MM.1S (cell line): ENCODE data around the gene TBC1D2.

Experiments used
- DNase-seq: peaks from one replicate; pipeline ENCODE4 v3.0.0-alpha.2; 2015
- H2AFZ ChIP-seq: fragments of 300-600 bp; sonication (generic); 2 replicates; pipeline ENCODE4 v1.6.0; 2016; ENCODE audit warnings: antibody characterized with exemption, low read length
- H3F3A ChIP-seq: fragments of 300-600 bp; sonication (generic); 2 replicates; pipeline ENCODE4 v1.6.1; 2016; ENCODE audit warnings: mild to moderate bottlenecking, antibody characterized with exemption, low read length, moderate library complexity, mixed read lengths; ENCODE audit not compliant: insufficient read depth
- H3K27ac ChIP-seq: fragments of 300-600 bp; sonication (generic); 2 replicates; pipeline ENCODE4 v1.5.1; 2016; ENCODE audit warnings: mild to moderate bottlenecking, low read length
- H3K27me3 ChIP-seq: fragments of 300-600 bp; sonication (generic); replicated peaks from 2 replicates; pipeline ENCODE4 v1.6.0; 2016; ENCODE audit warnings: low read length; ENCODE audit not compliant: insufficient read depth
- H3K36me3 ChIP-seq: fragments of 300-600 bp; sonication (generic); replicated peaks from 2 replicates; pipeline ENCODE4 v1.6.1; 2016; ENCODE audit warnings: mild to moderate bottlenecking, low read length, mixed read lengths; ENCODE audit not compliant: insufficient read depth
- H3K4me1 ChIP-seq: fragments of 300-600 bp; sonication (generic); 2 replicates; pipeline ENCODE4 v1.6.1; 2016; ENCODE audit warnings: low read length, mixed read lengths
- H3K4me2 ChIP-seq: fragments of 300-600 bp; sonication (generic); 2 replicates; pipeline ENCODE4 v1.6.0; 2016; ENCODE audit warnings: low read depth, low read length
- H3K4me3 ChIP-seq: fragments of 300-600 bp; sonication (generic); 2 replicates; pipeline ENCODE4 v1.5.1; 2016; ENCODE audit warnings: low read length, mixed read lengths
- H3K79me2 ChIP-seq: fragments of 300-600 bp; sonication (generic); 2 replicates; pipeline ENCODE4 v1.6.1; 2016; ENCODE audit warnings: mixed run types, low read length, mixed read lengths
- H3K9ac ChIP-seq: fragments of 300-600 bp; sonication (generic); 2 replicates; pipeline ENCODE4 v1.6.1; 2016; ENCODE audit warnings: low read length, mixed read lengths
- H3K9me2 ChIP-seq: fragments of 300-600 bp; sonication (generic); replicated peaks from 2 replicates; pipeline ENCODE4 v1.6.1; 2016; ENCODE audit warnings: mild to moderate bottlenecking, low read length, mixed read lengths; ENCODE audit not compliant: insufficient read depth
- H3K9me3 ChIP-seq: fragments of 300-600 bp; sonication (generic); replicated peaks from 2 replicates; pipeline ENCODE4 v1.6.1; 2016; ENCODE audit warnings: mild to moderate bottlenecking, low read length, mixed read lengths; ENCODE audit not compliant: insufficient read depth
- H4K20me1 ChIP-seq: fragments of 300-600 bp; sonication (generic); 2 replicates; pipeline ENCODE4 v1.6.1; 2016; ENCODE audit warnings: mild to moderate bottlenecking, low read length, moderate library complexity, mixed read lengths; ENCODE audit not compliant: insufficient read depth
- CTCF ChIP-seq: fragments of 300-600 bp; sonication (generic); IDR thresholded peaks from 2 replicates; pipeline ENCODE4 v1.5.1; 2016; ENCODE audit warnings: antibody characterized with exemption, low read length, mixed read lengths
- EZH2 ChIP-seq: fragments of 300-600 bp; sonication (generic); optimal IDR thresholded peaks from 2 replicates; pipeline ENCODE3; 2017; ENCODE audit warnings: low read depth, mild to moderate bottlenecking, antibody characterized with exemption, low read length, mixed read lengths
- EZH2phosphoT487 ChIP-seq: fragments of 300-600 bp; sonication (generic); IDR thresholded peaks from 2 replicates; pipeline ENCODE4 v1.6.1; 2018; ENCODE audit warnings: antibody characterized with exemption, low read length

The TBC1D2 gene

GRCh38 chr9:98248737-98249474, 6.5 kb downstream of the TBC1D2 start:
- no peaks in the 10 kb centered on the region for H3K79me2 ChIP-seq
- TF ChIP-seq CTCF (no peak), EZH2phosphoT487 (no peak), EZH2 (no peak)
- H3F3A ChIP-seq, result no peaks in the 10 kb centered on the region
- H3K9ac ChIP-seq, result no peak overlapping the region
- H3K4me1 ChIP-seq, result no peaks in the 10 kb centered on the region
- H3K36me3 ChIP-seq, result no peaks in the 10 kb centered on the region
- H2AFZ ChIP-seq, result no peak overlapping the region
- H3K4me2 ChIP-seq, result no peak overlapping the region
- no peak overlapping the region for H3K27ac ChIP-seq
- H3K4me3 ChIP-seq, result no peak overlapping the region
- H3K9me3 ChIP-seq, result no peaks in the 10 kb centered on the region
- H3K27me3 ChIP-seq, result no peaks in the 10 kb centered on the region
- no peak for DNase-seq
- no peaks in the 10 kb centered on the region for H4K20me1 ChIP-seq
- H3K9me2 ChIP-seq, result no peaks in the 10 kb centered on the region

GRCh38 chr9:98247831-98248657, 7.4 kb downstream of the TBC1D2 start:
- H3K27me3 ChIP-seq, result no peaks in the 10 kb centered on the region
- H3F3A ChIP-seq, result no peaks in the 10 kb centered on the region
- no peak overlapping the region for H3K4me3 ChIP-seq
- H3K9me2 ChIP-seq, result no peaks in the 10 kb centered on the region
- H3K36me3 ChIP-seq, result no peaks in the 10 kb centered on the region
- H3K9me3 ChIP-seq, result no peaks in the 10 kb centered on the region
- no peaks in the 10 kb centered on the region for H3K4me1 ChIP-seq
- no peaks in the 10 kb centered on the region for H4K20me1 ChIP-seq
- no peak for TF ChIP-seq EZH2
- TF ChIP-seq EZH2phosphoT487, result no peak
- H2AFZ ChIP-seq, result no peak overlapping the region
- no peak overlapping the region for H3K27ac ChIP-seq
- no peak overlapping the region for H3K9ac ChIP-seq
- no peaks in the 10 kb centered on the region for H3K79me2 ChIP-seq
- H3K4me2 ChIP-seq, result no peak overlapping the region
- no peak for DNase-seq

GRCh38 chr9:98242426-98242825, 13.0 kb downstream of the TBC1D2 start:
- no peak for TF ChIP-seq EZH2phosphoT487
- Histone ChIP-seq H3K9ac (no peak overlapping the region), H3K36me3 (no peaks in the 10 kb centered on the region), H3K79me2 (no peaks in the 10 kb centered on the region), H3K27ac (no peak overlapping the region), H3K4me1 (no peaks in the 10 kb centered on the region), H3K9me2 (no peaks in the 10 kb centered on the region), H4K20me1 (no peaks in the 10 kb centered on the region), H3K4me3 (no peak overlapping the region), H3K4me2 (no peak overlapping the region), H3K9me3 (no peaks in the 10 kb centered on the region), H3F3A (no peaks in the 10 kb centered on the region), H2AFZ (no peak overlapping the region), H3K27me3 (no peaks in the 10 kb centered on the region)
- no peak for DNase-seq

- Histone ChIP-seq H3K9me2 (no peaks in the 10 kb centered on the region), H3K4me2 (no peak overlapping the region), H3K27me3 (no peaks in the 10 kb centered on the region), H3K4me3 (no peak overlapping the region), H3K79me2 (no peaks in the 10 kb centered on the region), H3K9ac (no peak overlapping the region), H3K4me1 (no peaks in the 10 kb centered on the region), H3F3A (no peaks in the 10 kb centered on the region), H3K9me3 (no peaks in the 10 kb centered on the region), H2AFZ (no peak overlapping the region), H3K36me3 (no peaks in the 10 kb centered on the region), H4K20me1 (no peaks in the 10 kb centered on the region), H3K27ac (no peak overlapping the region)
- TF ChIP-seq EZH2phosphoT487 (no peak), CTCF (no peak), EZH2 (no peak)
- no peak for DNase-seq
Measured at GRCh38 chr9:98241357-98242300, 13.8 kb downstream of the TBC1D2 start.
